ENCODE measurements around the gene CMIP.
A peak's percentile ranks its signal among the peaks of the same experiment; 100 is the strongest.

CMIP gene

GRCh38 chr16:81447383-81448101 lies 2.9 kb downstream of the CMIP start:
- no peak for DNase-seq

DNA sequence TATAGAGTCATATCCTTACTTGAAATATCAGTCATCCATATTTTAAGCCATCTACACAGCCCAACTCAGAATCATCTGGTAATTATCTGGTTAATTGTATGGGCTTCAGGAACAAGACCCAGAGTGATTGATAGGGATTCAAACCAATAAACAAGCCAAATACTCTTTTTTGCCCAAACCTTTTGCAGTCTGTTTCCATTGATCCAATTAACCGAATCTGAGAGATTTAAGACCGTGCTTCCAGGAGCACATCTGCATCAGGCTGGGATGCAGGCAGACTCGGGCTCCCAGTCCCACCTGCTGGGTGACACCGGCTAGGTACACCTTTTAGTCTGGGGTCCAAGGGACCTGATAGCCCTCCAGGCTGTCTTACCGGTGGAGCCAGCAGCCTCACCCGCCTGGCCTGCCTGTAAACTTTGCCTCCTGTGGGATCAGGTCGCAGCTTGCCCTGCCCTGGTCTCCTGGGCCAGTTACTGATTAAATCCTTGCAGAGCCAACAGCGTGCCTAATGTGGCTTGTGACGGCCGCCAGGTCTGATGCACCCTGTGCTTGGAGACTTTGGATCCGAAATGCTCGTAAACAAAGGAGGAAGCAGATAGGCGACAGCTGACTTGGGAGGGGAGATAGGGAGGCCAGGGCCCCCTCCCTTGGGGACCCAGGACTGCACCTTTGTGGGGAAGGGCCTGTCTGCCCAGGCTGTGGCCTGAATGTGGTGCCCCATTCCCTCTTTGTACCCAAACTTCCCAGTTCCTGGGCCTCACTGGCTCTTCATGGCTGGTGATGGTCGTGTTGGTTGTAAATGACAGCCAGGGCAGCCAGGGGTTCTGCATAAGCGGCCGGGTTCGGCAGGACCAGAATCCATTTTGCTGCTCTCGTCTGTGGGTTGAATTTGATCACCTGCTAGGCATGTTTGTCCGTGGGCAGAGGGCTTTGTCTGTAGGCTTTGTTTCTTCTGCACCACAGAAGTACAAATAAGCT lies 3.8 kb downstream of the CMIP start:
- DNase-seq: no peak

- no peak for DNase-seq
Measured at GRCh38 chr16:81449241-81449640, 4.6 kb downstream of the CMIP start.

- DNase-seq: no peak
Measured at GRCh38 chr16:81449899-81450608, 5.4 kb downstream of the CMIP start.

GRCh38 chr16:81450783-81451491 lies 6.3 kb downstream of the CMIP start:
- no peak for DNase-seq

GRCh38 chr16:81451753-81452680 lies 7.4 kb downstream of the CMIP start:
- DNase-seq: peak; percentile 41

- DNase-seq: no peak
Measured at GRCh38 chr16:81453091-81453728, 8.6 kb downstream of the CMIP start.

- no peak for DNase-seq
Measured at GRCh38 chr16:81454044-81454443, 9.4 kb downstream of the CMIP start.

GRCh38 chr16:81455006-81455405 lies 10.4 kb downstream of the CMIP start:
- no peak for DNase-seq

DNA sequence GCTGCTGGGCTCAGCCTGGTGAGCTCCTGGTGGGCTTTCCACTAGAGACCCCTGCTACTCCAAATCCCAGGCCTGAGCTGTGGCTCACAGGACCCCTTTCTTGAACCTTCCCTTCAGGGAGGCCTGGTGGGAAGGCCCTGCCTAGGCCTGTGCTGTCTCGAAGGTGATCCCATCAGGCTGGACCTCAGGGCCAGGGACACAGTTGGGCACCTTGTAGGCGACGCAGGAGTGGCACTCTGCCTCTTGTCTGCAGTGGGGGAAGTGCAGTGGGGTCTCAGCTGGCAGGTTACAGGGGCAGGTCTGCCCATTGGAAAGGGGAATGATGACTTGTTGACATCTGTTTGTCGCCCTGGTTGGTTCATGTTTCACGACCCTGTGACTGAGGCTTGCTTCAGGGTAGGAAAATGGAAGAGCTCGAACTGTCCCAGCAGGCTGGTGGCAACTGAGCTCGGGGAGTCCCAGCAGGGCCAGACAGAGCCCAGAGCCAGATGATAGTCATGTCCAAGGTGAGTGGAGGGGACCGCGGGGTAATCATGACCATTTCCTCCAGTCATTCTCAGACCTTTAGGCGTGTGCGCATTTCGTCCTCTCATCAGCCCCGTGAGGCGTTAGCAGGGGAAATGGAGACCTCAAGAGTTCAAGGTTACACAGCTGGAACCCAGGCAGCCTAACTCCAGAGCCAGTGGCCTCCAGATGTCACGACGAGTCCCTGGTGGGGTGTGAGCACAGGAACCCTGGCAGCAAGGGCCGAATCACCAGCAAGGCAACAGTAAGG lies 11.3 kb downstream of the CMIP start:
- DNase-seq: no peak

- no peak for DNase-seq
Measured at GRCh38 chr16:81456523-81457325, 12.1 kb downstream of the CMIP start.

- no peak for DNase-seq
Measured at GRCh38 chr16:81457326-81458133, 12.9 kb downstream of the CMIP start.

GRCh38 chr16:81458149-81458669 lies 13.6 kb downstream of the CMIP start:
- no peak for DNase-seq

DNA sequence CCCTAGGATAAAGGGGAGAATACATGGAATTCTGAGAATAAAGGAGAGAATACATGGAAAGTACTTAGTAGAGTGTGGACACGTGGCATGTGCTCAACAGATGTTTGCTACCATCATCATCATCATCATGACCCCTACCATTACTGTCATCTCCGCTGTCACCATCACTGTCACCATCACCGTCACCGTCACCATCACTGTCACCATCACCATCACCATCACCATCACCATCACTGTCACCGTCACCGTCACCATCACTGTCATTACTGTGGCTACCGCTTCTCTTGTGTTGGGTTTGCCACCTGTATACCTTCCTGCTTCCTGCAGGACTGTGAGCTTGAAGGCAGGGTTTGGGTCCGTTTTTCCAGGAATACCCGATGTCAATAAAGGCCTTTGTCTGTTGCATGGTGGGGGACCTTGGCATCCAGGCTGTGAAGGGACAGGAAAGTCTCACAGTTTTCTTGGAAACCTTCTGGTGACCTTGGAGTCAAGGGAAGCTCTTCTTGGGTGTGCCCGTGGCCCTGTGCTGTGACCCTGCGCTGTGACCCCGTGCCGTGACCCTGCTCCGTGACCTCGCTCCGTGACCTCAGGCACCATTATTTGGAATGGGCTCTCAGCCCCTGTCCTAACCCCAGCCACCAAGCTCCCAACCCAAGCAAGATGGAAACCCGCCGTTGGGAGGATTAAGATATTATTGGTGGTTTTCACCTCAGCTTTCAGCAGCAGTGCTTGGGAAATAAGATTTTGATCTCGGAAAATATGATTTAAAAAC lies 14.4 kb downstream of the CMIP start:
- no peak for DNase-seq

DNA sequence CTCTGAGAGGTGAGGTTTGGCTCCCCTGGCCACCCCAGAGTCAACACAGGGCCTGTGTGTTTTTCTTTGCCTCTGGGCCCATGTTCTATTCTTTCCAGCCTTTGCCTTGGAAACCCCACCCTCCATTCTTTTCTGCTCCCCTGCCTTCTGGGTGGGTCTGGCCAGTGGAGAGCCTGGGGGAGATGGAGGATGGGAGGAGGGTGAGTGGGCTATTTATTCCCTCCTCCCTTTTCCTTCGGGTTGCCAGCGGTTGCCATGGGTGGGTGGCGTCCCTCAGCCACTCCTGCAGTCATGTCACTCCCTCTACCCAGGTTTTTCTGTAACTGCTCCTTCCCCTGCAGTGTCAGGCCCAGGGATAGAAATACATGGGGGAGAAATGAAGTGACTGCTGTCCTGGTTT lies 15.5 kb downstream of the CMIP start:
- no peak for DNase-seq

DNA sequence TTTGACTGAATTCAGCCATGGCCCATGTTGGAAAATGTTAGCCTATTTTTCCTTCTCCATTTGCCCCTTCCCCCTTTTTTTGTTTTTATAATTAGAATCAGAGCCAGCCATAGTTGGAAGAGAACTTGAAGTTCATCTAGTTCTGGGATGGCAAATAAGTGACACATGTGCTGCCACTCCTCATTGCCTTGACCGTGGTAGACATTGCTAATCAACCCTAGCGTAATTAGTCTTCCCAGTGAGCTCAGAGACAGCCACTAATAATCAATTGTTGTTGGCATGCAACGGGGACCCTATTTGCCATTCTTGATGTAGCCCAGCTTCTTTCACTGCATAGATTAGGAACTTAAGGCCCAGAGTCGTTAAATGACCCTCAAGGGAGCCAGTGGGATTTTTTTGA lies 16.6 kb downstream of the CMIP start:
- DNase-seq: no peak

- no peak for DNase-seq
Measured at GRCh38 chr16:81461766-81462165, 17.2 kb downstream of the CMIP start.

All from activated CD4-positive, alpha-beta T cell treated with anti-CD3 and anti-CD28 coated beads, Interleukin-2, amount 50 U/mL, for 16 hours (primary cell).